Measurements from ENCODE around the gene AAK1. TPM values are rescaled to one million over a fixed set of nuclear protein-coding genes. Genes with fewer than 3 reads are reported as not detected.

AAK1 gene
- total and polyA plus RNA-seq, 2 donors (not counting 1 experiment from before 2014, with no cell fraction given), result 43.5 to 45.7 TPM

DNA sequence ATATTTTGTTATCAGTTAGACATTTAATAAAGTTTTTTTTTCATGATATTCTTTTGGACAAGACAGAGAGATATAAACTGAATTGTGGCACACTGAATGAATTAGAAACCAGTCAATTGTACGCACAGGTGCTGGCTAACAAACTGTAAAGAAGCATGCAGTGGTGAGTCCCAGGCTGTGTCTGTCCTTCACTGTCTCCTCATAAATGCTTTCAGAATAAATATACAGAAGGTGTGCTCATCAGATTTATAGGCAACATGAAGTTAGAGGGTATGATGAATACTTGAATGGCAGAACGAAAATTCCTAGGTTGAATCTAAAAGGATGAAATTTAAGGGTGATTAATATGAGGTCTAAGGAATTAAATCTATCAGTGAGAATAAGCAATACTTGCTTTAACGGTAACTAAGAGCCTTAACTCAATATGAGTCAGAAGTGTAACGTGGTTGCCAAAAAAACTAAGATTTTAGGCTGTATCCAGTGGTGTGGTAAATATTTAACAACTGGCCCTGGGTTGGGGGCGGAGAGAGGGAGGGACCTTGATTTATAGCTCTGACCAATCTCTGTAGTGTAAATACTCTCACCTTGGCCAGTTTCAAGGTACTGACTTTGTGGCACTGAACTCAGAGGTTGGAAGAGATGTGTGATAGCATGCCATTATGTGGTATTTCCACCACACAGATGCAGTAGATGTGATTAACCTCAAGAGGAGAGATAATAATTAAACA, 41.9 kb upstream of the AAK1 start:
- no peak overlapping the region for H3K4me3 ChIP-seq (replicated peaks in 1 of 4; ENCODE audit: control extremely low read depth in 1 of 4, insufficient read depth in 1 of 4, low read depth in 3 of 4, low read length in 4 of 4)
- peaks cover 8% of the 10 kb centered on the region for H3K4me1 ChIP-seq (ENCODE audit: control insufficient read depth, extremely low read depth, insufficient read depth, low read length)
- no peaks in the 10 kb centered on the region for H4K20me1 ChIP-seq (ENCODE audit: control insufficient read depth, extremely low read depth, insufficient read depth, low read length)
- no peaks in the 10 kb centered on the region for H3K79me2 ChIP-seq (ENCODE audit: control insufficient read depth, insufficient read depth, low read length)
- no peak overlapping the region for H2AFZ ChIP-seq (ENCODE audit: low read length)
- no peak overlapping the region for H3K4me2 ChIP-seq (ENCODE audit: extremely low read depth, insufficient read depth, low read length)
- H3K27ac ChIP-seq (ENCODE audit: insufficient read depth, low read length), result no peak overlapping the region
- no peaks in the 10 kb centered on the region for H3K27me3 ChIP-seq (ENCODE audit: control insufficient read depth, insufficient read depth, low read length)
- H3K9ac ChIP-seq (ENCODE audit: insufficient read depth, low read length), result no peak overlapping the region
- no peak for TF ChIP-seq EZH2 (IDR thresholded peaks at IDR 0.05; ENCODE audit: low read length, missing control alignments)
- TF ChIP-seq, protein P1, sequence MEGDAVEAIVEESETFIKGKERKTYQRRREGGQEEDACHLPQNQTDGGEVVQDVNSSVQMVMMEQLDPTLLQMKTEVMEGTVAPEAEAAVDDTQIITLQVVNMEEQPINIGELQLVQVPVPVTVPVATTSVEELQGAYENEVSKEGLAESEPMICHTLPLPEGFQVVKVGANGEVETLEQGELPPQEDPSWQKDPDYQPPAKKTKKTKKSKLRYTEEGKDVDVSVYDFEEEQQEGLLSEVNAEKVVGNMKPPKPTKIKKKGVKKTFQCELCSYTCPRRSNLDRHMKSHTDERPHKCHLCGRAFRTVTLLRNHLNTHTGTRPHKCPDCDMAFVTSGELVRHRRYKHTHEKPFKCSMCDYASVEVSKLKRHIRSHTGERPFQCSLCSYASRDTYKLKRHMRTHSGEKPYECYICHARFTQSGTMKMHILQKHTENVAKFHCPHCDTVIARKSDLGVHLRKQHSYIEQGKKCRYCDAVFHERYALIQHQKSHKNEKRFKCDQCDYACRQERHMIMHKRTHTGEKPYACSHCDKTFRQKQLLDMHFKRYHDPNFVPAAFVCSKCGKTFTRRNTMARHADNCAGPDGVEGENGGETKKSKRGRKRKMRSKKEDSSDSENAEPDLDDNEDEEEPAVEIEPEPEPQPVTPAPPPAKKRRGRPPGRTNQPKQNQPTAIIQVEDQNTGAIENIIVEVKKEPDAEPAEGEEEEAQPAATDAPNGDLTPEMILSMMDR (conservative IDR thresholded peaks at IDR 0.05 in 1 of 2, IDR thresholded peaks at IDR 0.05 in 1 of 2; ENCODE audit: low read depth in 1 of 2, low read length in 2 of 2), result no peak
- peak; percentile 41 to 76 for DNase-seq (ENCODE audit: low read depth in 2 of 2)
- H3K36me3 ChIP-seq (ENCODE audit: control insufficient read depth, insufficient read depth, low read length), result no peaks in the 10 kb centered on the region
- H3K9me3 ChIP-seq (ENCODE audit: control insufficient read depth, insufficient read depth, low read depth, low read length), result no peaks in the 10 kb centered on the region

DNA sequence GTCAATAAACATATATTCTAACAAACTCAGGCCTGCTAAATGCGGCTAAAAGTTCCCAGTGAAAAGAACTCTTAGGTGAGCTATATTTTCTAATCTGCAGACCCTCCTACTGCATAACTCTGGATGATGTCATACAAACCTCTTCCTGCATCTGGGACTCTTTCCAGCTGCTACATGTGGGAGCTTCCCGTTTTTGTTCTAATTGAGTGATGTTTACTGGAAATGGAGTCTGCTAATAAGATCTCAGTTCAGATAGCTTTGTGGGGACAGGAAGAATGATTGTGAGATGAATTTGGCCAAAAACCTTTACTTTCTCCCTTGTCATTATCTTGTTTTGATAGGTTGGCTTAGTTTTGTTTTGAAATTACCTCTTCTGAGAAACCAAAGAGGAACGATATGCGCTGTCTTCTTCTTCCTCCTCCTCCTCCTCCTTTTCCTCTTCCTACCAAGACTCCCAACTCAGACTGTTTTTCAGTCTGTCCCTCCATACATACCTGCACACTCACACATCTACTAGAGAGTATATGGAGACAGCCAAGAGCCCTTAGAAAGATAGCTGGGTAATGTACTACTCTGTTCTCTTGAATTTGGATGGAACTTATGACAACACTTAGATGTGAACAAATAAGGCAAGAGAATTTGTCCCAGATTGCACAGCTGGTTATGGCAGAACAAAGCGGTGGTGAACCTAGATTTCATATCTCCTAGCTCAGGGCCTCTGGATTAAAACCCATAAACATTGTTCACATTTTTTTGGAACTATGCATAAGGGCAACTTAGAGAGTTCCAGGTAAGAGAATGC, 39.8 kb upstream of the AAK1 start:
- peak overlapping the region; percentile 66 for H3K4me2 ChIP-seq (ENCODE audit: extremely low read depth, insufficient read depth, low read length)
- H3K9ac ChIP-seq (ENCODE audit: insufficient read depth, low read length), result no peak overlapping the region
- H2AFZ ChIP-seq (ENCODE audit: low read length), result peak overlapping the region; percentile 52
- H3K4me3 ChIP-seq (replicated peaks in 1 of 4; ENCODE audit: control extremely low read depth in 1 of 4, insufficient read depth in 1 of 4, low read depth in 3 of 4, low read length in 4 of 4), result no peak overlapping the region
- H3K27ac ChIP-seq (ENCODE audit: insufficient read depth, low read length), result no peak overlapping the region
- no peaks in the 10 kb centered on the region for H3K36me3 ChIP-seq (ENCODE audit: control insufficient read depth, insufficient read depth, low read length)
- H3K4me1 ChIP-seq (ENCODE audit: control insufficient read depth, extremely low read depth, insufficient read depth, low read length), result peaks cover 8% of the 10 kb centered on the region
- H3K9me3 ChIP-seq (ENCODE audit: control insufficient read depth, insufficient read depth, low read depth, low read length), result no peaks in the 10 kb centered on the region
- no peaks in the 10 kb centered on the region for H4K20me1 ChIP-seq (ENCODE audit: control insufficient read depth, extremely low read depth, insufficient read depth, low read length)
- H3K27me3 ChIP-seq (ENCODE audit: control insufficient read depth, insufficient read depth, low read length), result no peaks in the 10 kb centered on the region
- DNase-seq (ENCODE audit: low read depth in 2 of 2), result peak; percentile 80 to 93
- no peaks in the 10 kb centered on the region for H3K79me2 ChIP-seq (ENCODE audit: control insufficient read depth, insufficient read depth, low read length)
- no peak for TF ChIP-seq EZH2 (IDR thresholded peaks at IDR 0.05; ENCODE audit: low read length, missing control alignments)
- TF ChIP-seq, protein P1 (conservative IDR thresholded peaks at IDR 0.05 in 1 of 2, IDR thresholded peaks at IDR 0.05 in 1 of 2; ENCODE audit: low read depth in 1 of 2, low read length in 2 of 2), result no peak

DNA sequence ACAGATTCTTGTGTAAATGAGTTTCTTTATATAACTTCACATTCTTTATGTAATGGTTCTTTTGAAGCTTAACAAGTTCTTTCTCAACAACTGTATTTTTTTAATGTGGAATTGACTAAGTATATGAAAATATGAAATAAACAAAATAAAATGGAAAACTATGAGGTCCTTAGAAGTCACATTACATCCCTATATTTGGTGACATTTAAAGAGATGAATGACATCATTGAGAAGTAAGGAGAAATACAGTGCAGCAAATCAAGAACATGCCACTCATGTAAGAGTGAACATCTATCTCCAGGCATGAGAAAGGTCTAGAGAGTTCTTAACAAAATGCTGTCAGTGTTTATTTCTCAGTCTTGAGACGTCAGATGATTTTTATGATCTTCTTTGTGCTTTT, 39.0 kb upstream of the AAK1 start:
- H3K4me3 ChIP-seq (replicated peaks in 1 of 4; ENCODE audit: control extremely low read depth in 1 of 4, insufficient read depth in 1 of 4, low read depth in 3 of 4, low read length in 4 of 4), result no peak overlapping the region
- H3K4me2 ChIP-seq (ENCODE audit: extremely low read depth, insufficient read depth, low read length), result no peak overlapping the region
- TF ChIP-seq, protein P1 (conservative IDR thresholded peaks at IDR 0.05 in 1 of 2, IDR thresholded peaks at IDR 0.05 in 1 of 2; ENCODE audit: low read depth in 1 of 2, low read length in 2 of 2), result no peak
- no peak for TF ChIP-seq EZH2 (IDR thresholded peaks at IDR 0.05; ENCODE audit: low read length, missing control alignments)
- no peaks in the 10 kb centered on the region for H3K27me3 ChIP-seq (ENCODE audit: control insufficient read depth, insufficient read depth, low read length)
- H3K36me3 ChIP-seq (ENCODE audit: control insufficient read depth, insufficient read depth, low read length), result no peaks in the 10 kb centered on the region
- H3K9ac ChIP-seq (ENCODE audit: insufficient read depth, low read length), result no peak overlapping the region
- no peak for DNase-seq (ENCODE audit: low read depth in 2 of 2)
- H3K9me3 ChIP-seq (ENCODE audit: control insufficient read depth, insufficient read depth, low read depth, low read length), result no peaks in the 10 kb centered on the region
- peaks cover 8% of the 10 kb centered on the region for H3K4me1 ChIP-seq (ENCODE audit: control insufficient read depth, extremely low read depth, insufficient read depth, low read length)
- no peaks in the 10 kb centered on the region for H3K79me2 ChIP-seq (ENCODE audit: control insufficient read depth, insufficient read depth, low read length)
- H2AFZ ChIP-seq (ENCODE audit: low read length), result no peak overlapping the region
- no peaks in the 10 kb centered on the region for H4K20me1 ChIP-seq (ENCODE audit: control insufficient read depth, extremely low read depth, insufficient read depth, low read length)
- no peak overlapping the region for H3K27ac ChIP-seq (ENCODE audit: insufficient read depth, low read length)

All from fibroblast of lung (primary cell).